Chondrocyte (in vitro differentiated cells): ENCODE data around the gene PHKA2. TPM values are rescaled to one million over a fixed set of nuclear protein-coding genes. Genes with fewer than 3 reads are reported as not detected.
A peak's percentile ranks its signal among the peaks of the same experiment; 100 is the strongest.
"Not testable (repeated sequence)": the region's sequence is repeated elsewhere in the genome, so short reads cannot be mapped to it uniquely, and the experiment has no call there.

Experiments used
- DNase-seq: peaks from one replicate; pipeline ENCODE4 v3.0.0; 2021; ENCODE audit warnings: mixed read lengths, low spot score
- H3K27ac Mint-ChIP-seq: one replicate; pipeline ENCODE4 v1.8.0; 2021; ENCODE audit warnings: mild to moderate bottlenecking, moderate library complexity, mixed read lengths; ENCODE audit not compliant: unreplicated experiment
- H3K27me3 Mint-ChIP-seq: 2 replicates; pipeline ENCODE4 v1.8.0; 2021; ENCODE audit warnings: low read depth, mixed read lengths
- H3K36me3 Mint-ChIP-seq: 2 replicates; pipeline ENCODE4 v1.8.0; 2021; ENCODE audit warnings: low read depth, mixed read lengths
- H3K4me1 Mint-ChIP-seq: 2 replicates; pipeline ENCODE4 v1.8.0; 2021; ENCODE audit warnings: low read depth, mild to moderate bottlenecking, mixed read lengths
- H3K4me3 Mint-ChIP-seq: one replicate; pipeline ENCODE4 v1.8.0; 2021; ENCODE audit warnings: mild to moderate bottlenecking, moderate library complexity, mixed read lengths; ENCODE audit not compliant: unreplicated experiment
- H3K9me3 Mint-ChIP-seq: 2 replicates; pipeline ENCODE4 v1.8.0; 2021; ENCODE audit warnings: low read depth, mixed read lengths
- total RNA-seq: library from RNA; stranded (reverse); gene quantifications from 3 replicates; pipeline ENCODE4 v1.2.1, GENCODE V29; 2021
- TF ChIP-seq, protein P1 (sequence below): fragments of 200-600 bp; sonication (generic); IDR thresholded peaks from 2 replicates; pipeline ENCODE4 v1.5.0; 2021; ENCODE audit warnings: antibody characterized with exemption, mild to moderate bottlenecking, moderate library complexity

PHKA2 gene
- total RNA-seq, 1 donor from 2014 or later, result 16.2 TPM

DNA sequence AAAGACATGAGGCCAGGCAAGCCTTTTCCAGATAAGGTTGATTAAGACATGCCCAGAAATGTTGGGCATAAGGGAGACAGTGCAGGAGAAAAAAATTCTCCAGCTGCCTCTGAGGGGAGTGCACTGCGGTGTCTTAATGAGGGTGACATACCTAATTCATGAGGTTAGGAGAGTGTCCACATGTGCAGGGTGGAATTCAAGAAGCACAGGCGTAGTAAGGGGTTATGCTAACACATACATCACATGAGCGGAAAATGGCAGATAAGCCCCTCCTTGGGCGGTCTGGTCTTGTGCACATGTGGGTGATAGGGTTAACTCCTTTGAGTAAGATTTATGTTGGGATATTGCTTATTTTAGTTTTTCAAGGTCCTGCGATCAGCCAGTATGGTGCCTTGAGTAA, 122.4 kb downstream of the PHKA2 start:
- H3K9me3 Mint-ChIP-seq, result peaks cover 17% of the 10 kb centered on the region
- TF ChIP-seq, protein P1, sequence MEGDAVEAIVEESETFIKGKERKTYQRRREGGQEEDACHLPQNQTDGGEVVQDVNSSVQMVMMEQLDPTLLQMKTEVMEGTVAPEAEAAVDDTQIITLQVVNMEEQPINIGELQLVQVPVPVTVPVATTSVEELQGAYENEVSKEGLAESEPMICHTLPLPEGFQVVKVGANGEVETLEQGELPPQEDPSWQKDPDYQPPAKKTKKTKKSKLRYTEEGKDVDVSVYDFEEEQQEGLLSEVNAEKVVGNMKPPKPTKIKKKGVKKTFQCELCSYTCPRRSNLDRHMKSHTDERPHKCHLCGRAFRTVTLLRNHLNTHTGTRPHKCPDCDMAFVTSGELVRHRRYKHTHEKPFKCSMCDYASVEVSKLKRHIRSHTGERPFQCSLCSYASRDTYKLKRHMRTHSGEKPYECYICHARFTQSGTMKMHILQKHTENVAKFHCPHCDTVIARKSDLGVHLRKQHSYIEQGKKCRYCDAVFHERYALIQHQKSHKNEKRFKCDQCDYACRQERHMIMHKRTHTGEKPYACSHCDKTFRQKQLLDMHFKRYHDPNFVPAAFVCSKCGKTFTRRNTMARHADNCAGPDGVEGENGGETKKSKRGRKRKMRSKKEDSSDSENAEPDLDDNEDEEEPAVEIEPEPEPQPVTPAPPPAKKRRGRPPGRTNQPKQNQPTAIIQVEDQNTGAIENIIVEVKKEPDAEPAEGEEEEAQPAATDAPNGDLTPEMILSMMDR, result no peak
- H3K27me3 Mint-ChIP-seq, result no peaks in the 10 kb centered on the region
- H3K4me3 Mint-ChIP-seq, result no peak overlapping the region
- no peak for DNase-seq
- H3K27ac Mint-ChIP-seq, result no peak overlapping the region
- no peaks in the 10 kb centered on the region for H3K36me3 Mint-ChIP-seq
- H3K4me1 Mint-ChIP-seq, result peaks cover 6% of the 10 kb centered on the region

DNA sequence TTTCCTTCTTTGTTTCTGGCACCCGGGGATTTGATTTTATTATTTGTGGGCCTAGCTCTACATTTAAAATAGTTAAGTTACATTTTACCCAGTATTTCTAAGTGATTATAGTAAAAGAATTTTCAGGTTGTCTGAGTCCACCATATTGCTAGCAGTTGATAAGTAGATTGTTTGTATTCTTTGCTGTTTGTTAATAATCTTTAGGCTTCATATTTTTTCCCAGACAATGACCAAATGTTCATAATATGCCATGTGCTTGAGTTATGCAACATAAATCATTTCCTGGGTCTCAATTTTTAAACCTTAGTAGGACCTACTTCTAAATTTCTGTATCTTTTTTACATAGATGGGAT, 127.3 kb downstream of the PHKA2 start:
- peaks cover 16% of the 10 kb centered on the region for H3K4me1 Mint-ChIP-seq
- H3K36me3 Mint-ChIP-seq, result no peaks in the 10 kb centered on the region
- H3K9me3 Mint-ChIP-seq, result peaks cover 24% of the 10 kb centered on the region
- TF ChIP-seq, protein P1, result no peak
- peak overlapping the region; percentile 91 for H3K27ac Mint-ChIP-seq
- DNase-seq, result no peak
- no peaks in the 10 kb centered on the region for H3K27me3 Mint-ChIP-seq
- no peak overlapping the region for H3K4me3 Mint-ChIP-seq

DNA sequence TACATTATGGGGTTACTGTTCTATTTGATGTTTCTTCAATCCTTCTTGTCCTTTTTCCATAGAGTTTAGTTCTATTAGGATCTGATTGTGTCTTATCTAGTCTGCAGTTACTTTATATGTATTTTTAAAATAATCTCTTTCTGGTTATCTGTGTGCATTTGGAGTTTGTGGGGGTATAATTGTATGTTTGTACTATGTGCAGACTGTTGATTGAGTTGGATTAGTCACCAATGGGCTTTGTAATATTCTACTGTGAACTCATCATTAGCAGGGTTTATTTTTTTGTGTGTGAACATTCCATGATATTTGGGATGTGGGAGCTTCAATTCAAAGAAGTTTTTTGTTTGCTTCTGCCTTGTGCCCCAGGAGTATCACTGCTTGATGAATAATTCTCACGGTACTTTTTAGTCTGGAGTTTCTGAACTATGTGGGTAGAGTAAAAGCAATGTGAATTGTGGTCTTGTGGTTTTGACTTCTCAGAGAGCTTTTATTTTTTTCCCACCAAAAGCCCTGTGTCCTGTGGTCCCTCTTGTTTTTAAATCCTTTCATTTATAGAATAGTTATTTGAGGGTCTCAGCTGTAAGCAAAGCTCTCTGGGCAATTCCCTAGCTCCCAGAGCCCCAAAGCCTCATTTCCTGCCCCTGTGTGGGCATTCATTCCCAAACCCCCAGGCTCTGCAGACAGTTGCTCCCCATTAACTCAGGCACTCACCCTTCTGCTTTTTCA, 127.8 kb downstream of the PHKA2 start:
- TF ChIP-seq, protein P1, result no peak
- H3K27ac Mint-ChIP-seq, result peak overlapping the region; percentile 91

DNA sequence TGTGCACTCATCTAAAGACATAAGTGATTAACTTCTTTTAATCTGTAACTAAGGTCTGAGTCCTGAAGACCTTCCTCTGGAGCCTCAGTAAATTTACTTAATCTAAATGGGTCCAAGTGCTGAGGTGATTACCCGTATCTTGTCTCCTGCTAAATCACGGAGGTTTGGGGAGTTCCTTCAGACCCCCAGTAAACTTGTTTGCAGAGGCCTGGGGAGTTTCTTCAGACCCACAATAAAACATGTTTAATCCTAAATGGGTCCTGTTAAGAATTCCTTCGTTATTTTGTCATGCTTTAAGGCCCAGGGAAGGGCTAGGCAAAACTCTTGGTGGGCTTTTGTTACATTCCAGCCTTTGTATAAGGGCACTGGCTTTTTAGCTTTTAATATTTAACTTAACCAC, 136.0 kb downstream of the PHKA2 start:
- H3K36me3 Mint-ChIP-seq, H3K27ac Mint-ChIP-seq, DNase-seq, H3K4me1 Mint-ChIP-seq, H3K4me3 Mint-ChIP-seq, H3K27me3 Mint-ChIP-seq: not testable (repeated sequence)
- H3K9me3 Mint-ChIP-seq, result peaks cover 27% of the 10 kb centered on the region

More for the DNA sequence above, 127.8 kb downstream of the PHKA2 start:
- no peak overlapping the region for H3K4me3 Mint-ChIP-seq
- no peak for DNase-seq
- H3K27me3 Mint-ChIP-seq, result no peaks in the 10 kb centered on the region
- H3K9me3 Mint-ChIP-seq, result peaks cover 26% of the 10 kb centered on the region
- peaks cover 16% of the 10 kb centered on the region for H3K4me1 Mint-ChIP-seq
- H3K36me3 Mint-ChIP-seq, result no peaks in the 10 kb centered on the region

Other genes starting within 250 kb of the PHKA2 start
- 0.15 to 0.24 TPM (median 0.21 TPM) in 3 replicates for gene ADGRG2, start 138.4 kb upstream of the PHKA2 start, total RNA-seq